CD4-positive, alpha-beta T cell treated with Interleukin-6 for 4 hours (primary cell): Measurements from ENCODE around the gene KCNJ12.
"Not testable (repeated sequence)": the region's sequence is repeated elsewhere in the genome, so short reads cannot be mapped to it uniquely, and the experiment has no call there.

Experiments
- DNase-seq: peaks from one replicate; pipeline ENCODE4 v3.0.0-alpha.2; 2020; ENCODE audit warnings: mixed read lengths

KCNJ12 gene

GRCh38 chr17:21376081-21376758 is at the start of gene KCNJ12:
KCNJ12 (plus strand) TSS chr17:21376357; CDS start chr17:21415343, 38,986 bp downstream.
- no peak for DNase-seq

- DNase-seq, result not testable (repeated sequence)
Observed at GRCh38 chr17:21327921-21328320, 48.2 kb upstream of the KCNJ12 start.

GRCh38 chr17:21328778-21329177 is 47.4 kb upstream of the KCNJ12 start:
- DNase-seq, result not testable (repeated sequence)

- no peak for DNase-seq
Observed at GRCh38 chr17:21330436-21331160, 45.6 kb upstream of the KCNJ12 start.

GRCh38 chr17:21336541-21337294 is 39.4 kb upstream of the KCNJ12 start:
- not testable (repeated sequence) for DNase-seq

- DNase-seq, result not testable (repeated sequence)
Observed at GRCh38 chr17:21337981-21338625, 38.1 kb upstream of the KCNJ12 start.

- no peak for DNase-seq
Observed at GRCh38 chr17:21339011-21339410, 37.1 kb upstream of the KCNJ12 start.

GRCh38 chr17:21339571-21339970 is 36.6 kb upstream of the KCNJ12 start:
- not testable (repeated sequence) for DNase-seq

- DNase-seq, result not testable (repeated sequence)
Observed at GRCh38 chr17:21340407-21340806, 35.8 kb upstream of the KCNJ12 start.

GRCh38 chr17:21341279-21341678 is 34.9 kb upstream of the KCNJ12 start:
- DNase-seq, result not testable (repeated sequence)

GRCh38 chr17:21341925-21342540 is 34.1 kb upstream of the KCNJ12 start:
- not testable (repeated sequence) for DNase-seq

- DNase-seq, result not testable (repeated sequence)
Observed at GRCh38 chr17:21343061-21343949, 32.9 kb upstream of the KCNJ12 start.

GRCh38 chr17:21344801-21345200 is 31.4 kb upstream of the KCNJ12 start:
- DNase-seq, result not testable (repeated sequence)

- no peak for DNase-seq
Observed at GRCh38 chr17:21345236-21345635, 30.9 kb upstream of the KCNJ12 start.

- not testable (repeated sequence) for DNase-seq
Observed at GRCh38 chr17:21346107-21346506, 30.1 kb upstream of the KCNJ12 start.

GRCh38 chr17:21346651-21347250 is 29.4 kb upstream of the KCNJ12 start:
- not testable (repeated sequence) for DNase-seq

- DNase-seq, result not testable (repeated sequence)
Observed at GRCh38 chr17:21347660-21348059, 28.5 kb upstream of the KCNJ12 start.

- DNase-seq, result not testable (repeated sequence)
Observed at GRCh38 chr17:21348081-21348925, 27.9 kb upstream of the KCNJ12 start.

- not testable (repeated sequence) for DNase-seq
Observed at GRCh38 chr17:21348926-21349261, 27.3 kb upstream of the KCNJ12 start.
